GM23248 (cell line): Measurements from ENCODE around the gene WDR93.

Experiments used
- EZH2 ChIP-seq: fragments of 200-600 bp; sonication (generic); IDR thresholded peaks from 2 replicates; pipeline ENCODE4 v1.6.1; 2018; ENCODE audit warnings: antibody characterized with exemption, mild to moderate bottlenecking; ENCODE audit not compliant: insufficient read depth, poor library complexity, severe bottlenecking
- EZH2phosphoT487 ChIP-seq: fragments of 200-600 bp; sonication (generic); IDR thresholded peaks from 2 replicates; pipeline ENCODE4 v1.6.1; 2018; ENCODE audit warnings: antibody characterized with exemption, moderate library complexity, mild to moderate bottlenecking, low read depth; ENCODE audit not compliant: insufficient read depth

- TF ChIP-seq EZH2 (no peak), EZH2phosphoT487 (no peak)
Observed at GRCh38 chr15:89750560-89751542, 60.2 kb downstream of the WDR93 start, which contains the start of gene MESP1.
